Endodermal cell (in vitro differentiated cells): Measurements from ENCODE around the gene POC1A. TPM values are rescaled to one million over a fixed set of nuclear protein-coding genes. Genes with fewer than 3 reads are reported as not detected.

Experiments
- DNase-seq: peaks from one replicate; pipeline ENCODE4 v3.0.0-alpha.2; 2017
- H3K27ac ChIP-seq: 2 replicates; pipeline ENCODE4 v1.5.1; 2013; ENCODE audit warnings: mild to moderate bottlenecking, low read depth, low read length, moderate library complexity
- H3K27me3 ChIP-seq: 2 replicates; pipeline ENCODE4 v1.6.1; 2013; ENCODE audit warnings: mild to moderate bottlenecking, low read length, moderate library complexity; ENCODE audit not compliant: insufficient read depth, control insufficient read depth, poor library complexity, severe bottlenecking
- H3K36me3 ChIP-seq: 2 replicates; pipeline ENCODE4 v1.7.0; 2013; ENCODE audit warnings: mild to moderate bottlenecking, low read length, moderate library complexity; ENCODE audit not compliant: control insufficient read depth, insufficient read depth
- H3K4me1 ChIP-seq: one replicate; pipeline ENCODE4 v1.7.0; 2013; ENCODE audit warnings: low read length; ENCODE audit not compliant: control insufficient read depth, insufficient read depth
- H3K4me3 ChIP-seq: 2 replicates; pipeline ENCODE4 v1.5.1; 2013; ENCODE audit warnings: mild to moderate bottlenecking, low read length, moderate library complexity
- H3K9ac ChIP-seq: 2 replicates; pipeline ENCODE4 v1.6.1; 2013; ENCODE audit warnings: mild to moderate bottlenecking, low read length, moderate library complexity; ENCODE audit not compliant: poor library complexity, severe bottlenecking; ENCODE audit errors: extremely low read depth
- H3K9me3 ChIP-seq: 2 replicates; pipeline ENCODE4 v1.6.1; 2013; ENCODE audit warnings: mild to moderate bottlenecking, low read length, moderate library complexity; ENCODE audit not compliant: control insufficient read depth
- H3K27ac Mint-ChIP-seq: 2 replicates; pipeline ENCODE4 v1.8.0; 2020; ENCODE audit warnings: mixed read lengths
- H3K27me3 Mint-ChIP-seq: 2 replicates; pipeline ENCODE4 v1.8.0; 2021; ENCODE audit warnings: mild to moderate bottlenecking, mixed read lengths; ENCODE audit not compliant: insufficient read depth
- H3K36me3 Mint-ChIP-seq: 2 replicates; pipeline ENCODE4 v1.8.0; 2020; ENCODE audit warnings: low read depth, mixed read lengths
- H3K4me1 Mint-ChIP-seq: 2 replicates; pipeline ENCODE4 v1.8.0; 2020; ENCODE audit warnings: mixed read lengths
- H3K4me3 Mint-ChIP-seq: 2 replicates; pipeline ENCODE4 v1.8.0; 2020; ENCODE audit warnings: mild to moderate bottlenecking, moderate library complexity, mixed read lengths
- H3K9me3 Mint-ChIP-seq: 2 replicates; pipeline ENCODE4 v1.8.0; 2020; ENCODE audit warnings: mild to moderate bottlenecking, mixed read lengths
- WGBS, 2 experiments: methylation state at CpG; one replicate each; pipeline versions ENCODE4 v1.1.5 to v1.1.7; 2013; ENCODE audit warnings: missing lambda C conversion rate in 2 of 2, mixed read lengths in 1 of 2; ENCODE audit not compliant: insufficient coverage in 1 of 2, insufficient read length in 1 of 2; 5-methylcytosine and 5-hydroxymethylcytosine counted together
- total RNA-seq, 2 donors: library from RNA; stranded (reverse); fragmentation: NEBNext Ultra II Directional in 1 of 2; extraction: Animal tissue kit (Norgen Biotek cat#: 25700) in 1 of 2; gene quantifications; 2 replicates in 1 of 2; 3 replicates in 1 of 2; pipeline ENCODE4 v1.2.1, GENCODE V29; 2021
- TF ChIP-seq, protein P1 (sequence below): fragments of 200-600 bp; sonication (generic); conservative IDR thresholded peaks from 2 replicates; pipeline ENCODE4 v1.5.0; 2021; ENCODE audit warnings: antibody characterized with exemption, mild to moderate bottlenecking

The POC1A gene
- total RNA-seq, 2 donors from 2014 or later = 19.7 to 24.0 TPM

DNA sequence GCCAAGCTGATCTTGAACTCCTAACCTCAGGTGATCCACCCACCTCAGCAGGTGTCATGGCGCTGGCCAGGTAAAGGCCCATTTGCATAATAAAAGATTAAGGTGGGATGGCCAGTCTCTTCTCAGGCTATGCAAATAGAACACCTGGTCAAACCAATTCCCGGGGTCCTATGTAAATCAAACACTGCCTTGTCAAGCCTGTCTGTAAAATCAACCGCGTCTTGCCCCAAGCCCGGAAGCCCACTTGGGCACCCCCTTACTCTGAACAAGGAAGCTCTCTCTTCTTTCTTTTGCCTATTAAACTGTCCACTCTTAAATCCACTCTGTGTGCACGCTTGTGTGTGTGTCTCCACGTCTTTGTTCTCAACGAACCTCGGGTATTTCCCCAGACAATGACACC lies 13.0 kb upstream of the POC1A start:
- 74 to 88% methylated on average over 5 to 9 of the region's 9 CpGs for WGBS, 2 experiments
- no peaks in the 10 kb centered on the region for H3K4me1 ChIP-seq
- H3K9me3 ChIP-seq = peaks cover 14% of the 10 kb centered on the region
- Mint-ChIP-seq H3K36me3 (no peaks in the 10 kb centered on the region), H3K4me3 (no peak overlapping the region), H3K27ac (peak overlapping the region; percentile 6), H3K4me1 (peaks cover 8% of the 10 kb centered on the region), H3K27me3 (no peaks in the 10 kb centered on the region), H3K9me3 (peaks cover 25% of the 10 kb centered on the region)
- no peaks in the 10 kb centered on the region for H3K27me3 ChIP-seq
- TF ChIP-seq, protein P1, sequence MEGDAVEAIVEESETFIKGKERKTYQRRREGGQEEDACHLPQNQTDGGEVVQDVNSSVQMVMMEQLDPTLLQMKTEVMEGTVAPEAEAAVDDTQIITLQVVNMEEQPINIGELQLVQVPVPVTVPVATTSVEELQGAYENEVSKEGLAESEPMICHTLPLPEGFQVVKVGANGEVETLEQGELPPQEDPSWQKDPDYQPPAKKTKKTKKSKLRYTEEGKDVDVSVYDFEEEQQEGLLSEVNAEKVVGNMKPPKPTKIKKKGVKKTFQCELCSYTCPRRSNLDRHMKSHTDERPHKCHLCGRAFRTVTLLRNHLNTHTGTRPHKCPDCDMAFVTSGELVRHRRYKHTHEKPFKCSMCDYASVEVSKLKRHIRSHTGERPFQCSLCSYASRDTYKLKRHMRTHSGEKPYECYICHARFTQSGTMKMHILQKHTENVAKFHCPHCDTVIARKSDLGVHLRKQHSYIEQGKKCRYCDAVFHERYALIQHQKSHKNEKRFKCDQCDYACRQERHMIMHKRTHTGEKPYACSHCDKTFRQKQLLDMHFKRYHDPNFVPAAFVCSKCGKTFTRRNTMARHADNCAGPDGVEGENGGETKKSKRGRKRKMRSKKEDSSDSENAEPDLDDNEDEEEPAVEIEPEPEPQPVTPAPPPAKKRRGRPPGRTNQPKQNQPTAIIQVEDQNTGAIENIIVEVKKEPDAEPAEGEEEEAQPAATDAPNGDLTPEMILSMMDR = no peak
- H3K27ac ChIP-seq = no peak overlapping the region
- H3K36me3 ChIP-seq = no peaks in the 10 kb centered on the region
- no peak overlapping the region for H3K4me3 ChIP-seq
- no peak overlapping the region for H3K9ac ChIP-seq
- DNase-seq = peak; percentile 66

GRCh38 chr3:52162250-52162872 lies 8.1 kb upstream of the POC1A start:
- Mint-ChIP-seq H3K4me1 (peaks cover 1% of the 10 kb centered on the region), H3K36me3 (no peaks in the 10 kb centered on the region), H3K27me3 (no peaks in the 10 kb centered on the region), H3K27ac (no peak overlapping the region), H3K9me3 (peaks cover 25% of the 10 kb centered on the region), H3K4me3 (no peak overlapping the region)
- no peak for DNase-seq
- H3K36me3 ChIP-seq = no peaks in the 10 kb centered on the region
- TF ChIP-seq, protein P1 = no peak
- H3K4me3 ChIP-seq = no peak overlapping the region
- peaks cover 14% of the 10 kb centered on the region for H3K9me3 ChIP-seq
- H3K27ac ChIP-seq = no peak overlapping the region
- H3K9ac ChIP-seq = no peak overlapping the region
- 87 to 96% methylated on average over 3 to 7 of the region's 7 CpGs for WGBS, 2 experiments
- no peaks in the 10 kb centered on the region for H3K4me1 ChIP-seq
- no peaks in the 10 kb centered on the region for H3K27me3 ChIP-seq

GRCh38 chr3:52159503-52159902 lies 5.3 kb upstream of the POC1A start:
- Histone ChIP-seq H3K4me1 (no peaks in the 10 kb centered on the region), H3K36me3 (no peaks in the 10 kb centered on the region), H3K9ac (no peak overlapping the region), H3K27ac (no peak overlapping the region), H3K27me3 (no peaks in the 10 kb centered on the region), H3K4me3 (no peak overlapping the region), H3K9me3 (peaks cover 6% of the 10 kb centered on the region)
- no peaks in the 10 kb centered on the region for H3K4me1 Mint-ChIP-seq
- no peak overlapping the region for H3K4me3 Mint-ChIP-seq
- H3K36me3 Mint-ChIP-seq = no peaks in the 10 kb centered on the region
- no peak for DNase-seq
- peaks cover 12% of the 10 kb centered on the region for H3K9me3 Mint-ChIP-seq
- no peak overlapping the region for H3K27ac Mint-ChIP-seq
- no peaks in the 10 kb centered on the region for H3K27me3 Mint-ChIP-seq
- WGBS, 2 experiments = 71% methylated on average over 1 of the region's 1 CpG; no CpG with 5 or more reads in 1 of the 2 experiments
- TF ChIP-seq, protein P1 = no peak
